Lung (tissue), 12 donors: ENCODE measurements around the gene PATJ. TPM values are rescaled to one million over a fixed set of nuclear protein-coding genes. Genes with fewer than 3 reads are reported as not detected.

Experiments
- ATAC-seq: fragments of 200-7000 bp; cut with Tn5 transposase; one replicate; pipeline ENCODE4 v1.9.1; 2020; ENCODE audit warnings: moderate number of reproducible peaks; ENCODE audit not compliant: insufficient read depth, low FRiP score
- DNase-seq, 3 donors: peaks; one replicate each; pipeline ENCODE4 v3.0.0-alpha.2; 2013 to 2017
- H3K27ac ChIP-seq, 2 donors: one replicate each; pipeline ENCODE4 v1.5.1; 2013; ENCODE audit warnings: mild to moderate bottlenecking in 2 of 2, moderate library complexity in 2 of 2, control low read depth in 1 of 2, inconsistent platforms in 1 of 2, low read depth in 1 of 2, low read length in 1 of 2
- H3K27me3 ChIP-seq, 3 donors: one replicate each; pipeline ENCODE4 v1.5.1; 2013; ENCODE audit warnings: low read length in 2 of 3; ENCODE audit not compliant: control insufficient read depth in 3 of 3, insufficient read depth in 3 of 3
- H3K36me3 ChIP-seq, 4 donors: one replicate each; pipeline ENCODE4 v1.5.1; 2013; ENCODE audit warnings: low read length in 4 of 4, mild to moderate bottlenecking in 1 of 4, moderate library complexity in 1 of 4; ENCODE audit not compliant: control insufficient read depth in 4 of 4, insufficient read depth in 4 of 4
- H3K4me1 ChIP-seq, 5 donors: one replicate each; pipeline ENCODE4 v1.5.1; 2013; ENCODE audit warnings: low read length in 5 of 5, mild to moderate bottlenecking in 2 of 5, moderate library complexity in 1 of 5; ENCODE audit not compliant: control insufficient read depth in 5 of 5, insufficient read depth in 5 of 5
- H3K4me3 ChIP-seq: one replicate; pipeline ENCODE4 v1.5.1; 2013; ENCODE audit warnings: mild to moderate bottlenecking, control low read depth, moderate library complexity
- H3K9ac ChIP-seq, 2 donors: one replicate each; pipeline ENCODE4 v1.5.1; 2013; ENCODE audit warnings: low read length in 2 of 2, control low read depth in 1 of 2; ENCODE audit not compliant: insufficient read depth in 1 of 2
- H3K9me3 ChIP-seq, 4 donors: one replicate each; pipeline ENCODE4 v1.5.1; 2013; ENCODE audit warnings: low read length in 3 of 4, mild to moderate bottlenecking in 1 of 4, moderate library complexity in 1 of 4; ENCODE audit not compliant: control insufficient read depth in 4 of 4, insufficient read depth in 3 of 4
- WGBS, 2 donors: extraction: QIAGEN DNeasy Blood & Tissue Kit; methylation state at CpG; one replicate each; pipeline ENCODE4 v1.1.7; 2013; 5-methylcytosine and 5-hydroxymethylcytosine counted together
- polyA plus RNA-seq, 2 donors: library from polyadenylated mRNA; stranded (reverse); fragments of 200-250 nt; gene quantifications; one replicate each; pipeline ENCODE4 v1.2.1, GENCODE V29; 2013
- total RNA-seq, 2 donors: library from RNA; depleted of rRNA in 1 of 2; stranded (reverse); fragments of >200 nt in 1 of 2; gene quantifications; one replicate each; pipeline ENCODE4 v1.2.1, GENCODE V29; 2014 to 2021
- TF ChIP-seq, protein P1 (sequence below): IDR thresholded peaks from 2 replicates; pipeline ENCODE4 v1.5.1; 2012; ENCODE audit warnings: mild to moderate bottlenecking; ENCODE audit errors: control extremely low read depth, extremely low read depth
- donor health status: control.
- donor health status: control.
- donor health status: Bipolar disorder and iron deficiency.
- donor health status: healthy.
- donor health status: DM: yes; HTN: yes; CAD: no.

Gene PATJ
- total and polyA plus RNA-seq, 4 donors = 5.3 to 115 (median 26.8) TPM

DNA sequence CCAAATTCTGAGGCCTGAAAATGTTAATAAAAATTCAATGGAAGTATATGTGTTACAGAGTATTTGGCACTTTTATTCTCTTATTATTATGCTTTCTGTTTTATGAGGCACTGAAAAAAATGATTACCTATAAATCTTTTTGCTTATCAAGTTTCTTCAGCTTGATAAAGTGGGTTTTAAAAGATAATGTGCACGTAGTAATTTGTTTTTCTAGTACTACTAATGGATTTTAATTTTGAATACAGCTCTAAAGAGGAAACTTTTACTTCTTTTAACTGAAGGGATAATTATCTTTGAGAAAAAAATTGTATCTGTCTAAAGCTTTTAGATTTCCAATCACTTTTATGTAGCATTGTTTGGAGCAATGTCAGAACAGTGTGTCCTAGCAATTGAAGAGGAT is 241.0 kb downstream of the PATJ start:
- no peaks in the 10 kb centered on the region for H3K4me1 ChIP-seq
- no peaks in the 10 kb centered on the region for H3K27me3 ChIP-seq
- WGBS, 2 donors = 77 to 79% methylated on average over 1 of the region's 1 CpG
- no peak overlapping the region for H3K4me3 ChIP-seq
- H3K27ac ChIP-seq = no peak overlapping the region
- H3K9me3 ChIP-seq = no peaks in the 10 kb centered on the region
- no peak for DNase-seq
- no peak for ATAC-seq
- H3K36me3 ChIP-seq = no peaks in the 10 kb centered on the region
- H3K9ac ChIP-seq = no peak overlapping the region
- TF ChIP-seq, protein P1, sequence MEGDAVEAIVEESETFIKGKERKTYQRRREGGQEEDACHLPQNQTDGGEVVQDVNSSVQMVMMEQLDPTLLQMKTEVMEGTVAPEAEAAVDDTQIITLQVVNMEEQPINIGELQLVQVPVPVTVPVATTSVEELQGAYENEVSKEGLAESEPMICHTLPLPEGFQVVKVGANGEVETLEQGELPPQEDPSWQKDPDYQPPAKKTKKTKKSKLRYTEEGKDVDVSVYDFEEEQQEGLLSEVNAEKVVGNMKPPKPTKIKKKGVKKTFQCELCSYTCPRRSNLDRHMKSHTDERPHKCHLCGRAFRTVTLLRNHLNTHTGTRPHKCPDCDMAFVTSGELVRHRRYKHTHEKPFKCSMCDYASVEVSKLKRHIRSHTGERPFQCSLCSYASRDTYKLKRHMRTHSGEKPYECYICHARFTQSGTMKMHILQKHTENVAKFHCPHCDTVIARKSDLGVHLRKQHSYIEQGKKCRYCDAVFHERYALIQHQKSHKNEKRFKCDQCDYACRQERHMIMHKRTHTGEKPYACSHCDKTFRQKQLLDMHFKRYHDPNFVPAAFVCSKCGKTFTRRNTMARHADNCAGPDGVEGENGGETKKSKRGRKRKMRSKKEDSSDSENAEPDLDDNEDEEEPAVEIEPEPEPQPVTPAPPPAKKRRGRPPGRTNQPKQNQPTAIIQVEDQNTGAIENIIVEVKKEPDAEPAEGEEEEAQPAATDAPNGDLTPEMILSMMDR = no peak

DNA sequence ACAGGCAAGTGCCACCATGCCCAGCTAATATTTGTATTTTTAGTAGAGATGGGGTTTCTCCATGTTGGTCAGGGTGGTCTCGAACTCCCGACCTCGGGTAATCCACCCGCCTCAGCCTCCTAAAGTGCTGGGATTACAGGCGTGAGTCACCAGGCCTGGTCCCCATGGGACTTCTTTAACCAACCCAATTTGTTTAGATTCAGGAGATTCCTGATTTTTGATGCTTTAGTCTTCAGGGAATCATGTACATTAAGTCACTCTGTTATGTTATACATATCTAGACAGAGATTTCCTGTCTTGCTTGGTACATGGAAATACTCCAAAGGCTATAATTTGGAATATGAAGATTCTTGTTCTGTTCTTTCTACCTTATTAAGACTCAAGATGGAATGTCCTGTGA is 250.0 kb downstream of the PATJ start:
- ATAC-seq (no peak), DNase-seq (no peak)
- Histone ChIP-seq H3K36me3 (peaks cover 0 to 8% (median 0%) of the 10 kb centered on the region in 4 donors), H3K27me3 (no peaks in the 10 kb centered on the region), H3K27ac (no peak overlapping the region), H3K9me3 (no peaks in the 10 kb centered on the region), H3K4me3 (no peak overlapping the region), H3K9ac (no peak overlapping the region), H3K4me1 (peaks cover 0 to 5% (median 0%) of the 10 kb centered on the region in 5 donors)
- WGBS, 2 donors = 96 to 99% methylated on average over 5 of the region's 5 CpGs
- TF ChIP-seq, protein P1 = no peak

DNA sequence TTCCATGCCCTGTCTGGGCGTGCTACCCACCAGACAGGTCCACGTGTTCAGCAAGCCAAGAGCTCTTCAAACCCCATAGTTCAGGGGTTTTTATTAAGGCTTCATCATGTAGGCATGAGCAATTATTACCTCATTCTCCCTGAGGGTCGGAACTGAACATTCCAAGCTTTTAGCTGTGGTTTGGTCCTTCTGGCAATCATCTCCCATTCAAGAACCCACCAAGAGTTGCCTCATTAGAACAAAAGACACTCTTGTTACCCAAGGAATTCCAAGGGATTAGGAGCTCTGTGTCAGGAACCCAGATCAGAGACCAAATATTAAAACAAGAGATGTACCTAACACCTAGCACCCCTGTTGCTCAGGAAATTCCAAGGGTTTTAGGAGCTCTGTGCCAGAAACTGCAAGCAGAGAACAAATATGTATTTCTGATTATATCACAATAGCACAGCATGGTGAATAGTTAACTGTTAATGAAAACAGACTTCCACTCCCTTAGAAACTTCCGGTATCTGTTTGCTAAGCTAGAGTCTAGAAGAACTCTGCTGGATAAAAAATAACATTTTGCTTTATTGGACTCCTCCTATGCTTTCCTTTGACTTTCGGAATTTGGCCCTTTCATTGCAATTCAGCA is 251.2 kb downstream of the PATJ start:
- Histone ChIP-seq H3K27me3 (no peaks in the 10 kb centered on the region), H3K4me3 (no peak overlapping the region), H3K27ac (no peak overlapping the region), H3K36me3 (peaks cover 0 to 8% (median 0%) of the 10 kb centered on the region in 4 donors), H3K9ac (no peak overlapping the region), H3K9me3 (no peaks in the 10 kb centered on the region), H3K4me1 (peaks cover 0 to 5% (median 0%) of the 10 kb centered on the region in 5 donors)
- ATAC-seq = no peak
- no peak for DNase-seq
- TF ChIP-seq, protein P1 = no peak
- WGBS, 2 donors = 81 to 85% methylated on average over 5 of the region's 5 CpGs

DNA sequence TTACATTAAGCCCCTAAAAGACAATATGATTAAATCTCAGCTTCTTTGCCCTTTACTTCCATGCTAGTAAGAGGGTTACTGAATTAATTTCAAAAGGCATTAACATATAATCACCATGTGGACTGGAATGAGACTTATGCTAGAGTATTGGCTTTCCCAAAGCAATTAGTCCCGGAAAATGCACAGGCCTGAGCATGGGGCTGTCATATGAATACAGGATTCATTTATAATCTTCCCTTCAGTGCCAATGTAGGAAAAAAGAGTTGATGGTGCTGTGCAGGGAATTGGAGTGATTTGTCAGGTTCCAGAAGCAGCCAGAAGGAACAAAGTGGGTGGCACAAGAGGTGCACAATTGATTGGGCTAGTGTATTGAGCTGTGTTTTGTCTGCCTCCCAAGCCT is 253.4 kb downstream of the PATJ start:
- WGBS, 2 donors = 94 to 95% methylated on average over 1 of the region's 1 CpG
- TF ChIP-seq, protein P1 = no peak
- Histone ChIP-seq H3K27ac (no peak overlapping the region), H3K4me3 (no peak overlapping the region), H3K9me3 (no peaks in the 10 kb centered on the region), H3K27me3 (no peaks in the 10 kb centered on the region), H3K9ac (no peak overlapping the region), H3K4me1 (no peaks in the 10 kb centered on the region), H3K36me3 (peaks cover 0 to 8% (median 0%) of the 10 kb centered on the region in 4 donors)
- ATAC-seq (no peak), DNase-seq (no peak)
